ENCODE results near the gene DDX60.
"Not testable (repeated sequence)": the region's sequence is repeated elsewhere in the genome, so short reads cannot be mapped to it uniquely, and the experiment has no call there.

The DDX60 gene

GRCh38 chr4:168291242-168291641 is 27.3 kb downstream of the DDX60 start:
- DNase-seq (ENCODE audit: low read depth in 2 of 2), result no peak

GRCh38 chr4:168285850-168286249 is 32.7 kb downstream of the DDX60 start:
- DNase-seq (ENCODE audit: low read depth in 2 of 2), result not testable (repeated sequence)

- no peak for DNase-seq (ENCODE audit: low read depth in 2 of 2)
Observed at GRCh38 chr4:168279556-168279955, 39.0 kb downstream of the DDX60 start.

GRCh38 chr4:168275836-168276235 is 42.7 kb downstream of the DDX60 start:
- DNase-seq (ENCODE audit: low read depth in 2 of 2), result no peak

- DNase-seq (ENCODE audit: low read depth in 2 of 2), result no peak
Observed at GRCh38 chr4:168274871-168275270, 43.7 kb downstream of the DDX60 start.

GRCh38 chr4:168273838-168274237 is 44.7 kb downstream of the DDX60 start:
- no peak for DNase-seq (ENCODE audit: low read depth in 2 of 2)

GRCh38 chr4:168272488-168272887 is 46.1 kb downstream of the DDX60 start:
- no peak for DNase-seq (ENCODE audit: low read depth in 2 of 2)

- DNase-seq (ENCODE audit: low read depth in 2 of 2), result no peak
Observed at GRCh38 chr4:168269896-168270295, 48.7 kb downstream of the DDX60 start.

- no peak for DNase-seq (ENCODE audit: low read depth in 2 of 2)
Observed at GRCh38 chr4:168265327-168265726, 53.2 kb downstream of the DDX60 start.

- DNase-seq (ENCODE audit: low read depth in 2 of 2), result no peak
Observed at GRCh38 chr4:168264903-168265302, 53.6 kb downstream of the DDX60 start.

GRCh38 chr4:168263039-168263438 is 55.5 kb downstream of the DDX60 start:
- no peak for DNase-seq (ENCODE audit: low read depth in 2 of 2)

GRCh38 chr4:168259096-168259495 is 59.5 kb downstream of the DDX60 start:
- no peak for DNase-seq (ENCODE audit: low read depth in 2 of 2)

GRCh38 chr4:168257768-168258167 is 60.8 kb downstream of the DDX60 start:
- no peak for DNase-seq (ENCODE audit: low read depth in 2 of 2)

- no peak for DNase-seq (ENCODE audit: low read depth in 2 of 2)
Observed at GRCh38 chr4:168248176-168248710, 70.3 kb downstream of the DDX60 start.

- DNase-seq (ENCODE audit: low read depth in 2 of 2), result no peak
Observed at GRCh38 chr4:168247603-168248002, 70.9 kb downstream of the DDX60 start.

- DNase-seq (ENCODE audit: low read depth in 2 of 2), result no peak
Observed at GRCh38 chr4:168241953-168242352, 76.6 kb downstream of the DDX60 start.

- DNase-seq (ENCODE audit: low read depth in 2 of 2), result no peak
Observed at GRCh38 chr4:168240821-168241220, 77.7 kb downstream of the DDX60 start.

- DNase-seq (ENCODE audit: low read depth in 2 of 2), result no peak
Observed at GRCh38 chr4:168221301-168221700, 97.3 kb downstream of the DDX60 start.

- no peak for DNase-seq (ENCODE audit: low read depth in 2 of 2)
Observed at GRCh38 chr4:168220893-168221292, 97.7 kb downstream of the DDX60 start.

- DNase-seq (ENCODE audit: low read depth in 2 of 2), result no peak
Observed at GRCh38 chr4:168218645-168219044, 99.9 kb downstream of the DDX60 start.

- not testable (repeated sequence) for DNase-seq (ENCODE audit: low read depth in 2 of 2)
Observed at GRCh38 chr4:168213511-168213910, 105.0 kb downstream of the DDX60 start.

GRCh38 chr4:168212656-168213055 is 105.9 kb downstream of the DDX60 start:
- DNase-seq (ENCODE audit: low read depth in 2 of 2), result no peak

GRCh38 chr4:168208957-168209614 is 109.5 kb downstream of the DDX60 start:
- DNase-seq (ENCODE audit: low read depth in 2 of 2), result no peak
